H1 (cell line): ENCODE results near the gene WWC2. TPM values are rescaled to one million over a fixed set of nuclear protein-coding genes. Genes with fewer than 3 reads are reported as not detected.

Source experiments
- CTCF ChIA-PET: fragments of 300-600 bp; sonication (Branson Sonifier 250); formaldehyde crosslinking; loops from one replicate; lab custom pipeline; 2021; ENCODE audit not compliant: partially characterized antibody; lab: Charles Lee
- POLR2A ChIA-PET: fragments of 300-600 bp; sonication (Branson Sonifier 250); formaldehyde crosslinking; loops from one replicate; lab custom pipeline; 2021; ENCODE audit warnings: inconsistent platforms; ENCODE audit not compliant: partially characterized antibody; lab: Charles Lee
- DNase-seq, 2 experiments: peaks; one replicate each; pipeline versions ENCODE4 v3.0.0 to v3.0.0-alpha.2; 2010 to 2022; ENCODE audit warnings: low spot score in 2 of 2, low read depth in 1 of 2, mixed read lengths in 1 of 2
- FAIRE-seq: peaks from 2 replicates; lab custom pipeline; 2011; peaks lifted over from hg19 to GRCh38; lab: Jason Lieb, UNC
- H2AFZ ChIP-seq: 2 replicates; pipeline ENCODE4 v1.8.1; 2012; ENCODE audit warnings: low read length, inconsistent platforms
- H2AK5ac ChIP-seq: 2 replicates; pipeline ENCODE4 v1.6.1; 2013; ENCODE audit warnings: low read depth, low read length
- H2BK120ac ChIP-seq: replicated peaks from 2 replicates; pipeline ENCODE3; 2013; ENCODE audit warnings: low read depth, low read length, inconsistent platforms
- H2BK12ac ChIP-seq: 2 replicates; pipeline ENCODE4 v1.6.1; 2013; ENCODE audit warnings: low read depth, low read length
- H2BK15ac ChIP-seq: 2 replicates; pipeline ENCODE4 v1.6.1; 2013; ENCODE audit warnings: low read length
- H2BK20ac ChIP-seq: 2 replicates; pipeline ENCODE4 v1.6.1; 2013; ENCODE audit warnings: low read length
- H2BK5ac ChIP-seq: 2 replicates; pipeline ENCODE4 v1.6.1; 2013; ENCODE audit warnings: low read depth, low read length
- H3K14ac ChIP-seq: 2 replicates; pipeline ENCODE4 v1.6.1; 2013; ENCODE audit warnings: inconsistent platforms; ENCODE audit not compliant: insufficient read length
- H3K18ac ChIP-seq: 2 replicates; pipeline ENCODE4 v1.6.1; 2013; ENCODE audit warnings: low read length; ENCODE audit errors: extremely low read depth
- H3K23ac ChIP-seq: 2 replicates; pipeline ENCODE4 v1.6.1; 2013; ENCODE audit warnings: inconsistent platforms; ENCODE audit not compliant: insufficient read length
- H3K23me2 ChIP-seq: 2 replicates; pipeline ENCODE4 v1.6.1; 2013; ENCODE audit warnings: low read depth, low read length
- H3K27ac ChIP-seq: 2 replicates; pipeline ENCODE4 v1.6.1; 2011; ENCODE audit warnings: low read depth, low read length, inconsistent platforms
- H3K27me3 ChIP-seq, 4 experiments: replicated peaks in 1 of 4; 1 replicate in 1 of 4; 2 replicates in 3 of 4; pipeline versions ENCODE4 v1.6.1 to v1.8.1; 2011 to 2013; ENCODE audit warnings: low read length in 3 of 4, mild to moderate bottlenecking in 3 of 4, inconsistent platforms in 2 of 4, mixed read lengths in 2 of 4, moderate library complexity in 1 of 4; ENCODE audit not compliant: control insufficient read depth in 3 of 4, insufficient read depth in 3 of 4; ENCODE audit errors: extremely low read depth in 1 of 4
- H3K36me3 ChIP-seq, 4 experiments: 2 replicates each; pipeline versions ENCODE4 v1.6.1 to v1.8.1; 2011 to 2013; ENCODE audit warnings: mild to moderate bottlenecking in 4 of 4, low read length in 3 of 4, moderate library complexity in 2 of 4, control low read depth in 1 of 4, inconsistent platforms in 1 of 4; ENCODE audit not compliant: insufficient read depth in 4 of 4, control insufficient read depth in 2 of 4
- H3K4ac ChIP-seq: replicated peaks from 2 replicates; pipeline ENCODE3; 2013; ENCODE audit warnings: low read length, low read depth, mixed read lengths, inconsistent platforms; ENCODE audit not compliant: insufficient read length
- H3K4me1 ChIP-seq, 4 experiments: replicated peaks in 1 of 4; 1 replicate in 1 of 4; 2 replicates in 3 of 4; pipeline versions ENCODE4 v1.6.1 to v1.8.1; 2011 to 2013; ENCODE audit warnings: low read length in 3 of 4, inconsistent platforms in 2 of 4, mixed read lengths in 1 of 4; ENCODE audit not compliant: insufficient read depth in 4 of 4, control insufficient read depth in 3 of 4
- H3K4me2 ChIP-seq, 2 experiments: 2 replicates each; pipeline versions ENCODE4 v1.6.1 to v1.8.1; 2011 to 2013; ENCODE audit warnings: low read depth in 2 of 2, low read length in 2 of 2, control low read depth in 1 of 2, inconsistent platforms in 1 of 2, mild to moderate bottlenecking in 1 of 2; ENCODE audit not compliant: insufficient read depth in 1 of 2
- H3K4me3 ChIP-seq, 4 experiments: fragments of 200-600, 300-600 bp in 1 of 4; sonication (generic), shearing (Covaris generic), sonication (Bioruptor Twin) in 1 of 4; 2 replicates each; pipeline versions ENCODE4 v1.5.1 to v1.8.1; 2011 to 2016; ENCODE audit warnings: low read length in 4 of 4, low read depth in 3 of 4, control low read depth in 2 of 4, inconsistent platforms in 2 of 4, mild to moderate bottlenecking in 2 of 4, mixed read lengths in 1 of 4, moderate library complexity in 1 of 4; ENCODE audit not compliant: insufficient read depth in 2 of 4; ENCODE audit errors: extremely low read depth in 1 of 4
- H3K56ac ChIP-seq: replicated peaks from 2 replicates; pipeline ENCODE3; 2013; ENCODE audit warnings: low read depth, mild to moderate bottlenecking, mixed read lengths, low read length, inconsistent platforms; ENCODE audit not compliant: insufficient read length
- H3K79me1 ChIP-seq: 2 replicates; pipeline ENCODE4 v1.6.1; 2013; ENCODE audit warnings: low read depth, low read length, control low read depth
- H3K79me2 ChIP-seq, 2 experiments: 2 replicates each; pipeline versions ENCODE4 v1.6.1 to v1.8.1; 2012 to 2013; ENCODE audit warnings: low read length in 2 of 2, mild to moderate bottlenecking in 2 of 2, inconsistent platforms in 1 of 2; ENCODE audit not compliant: insufficient read depth in 2 of 2, control insufficient read depth in 1 of 2
- H3K9ac ChIP-seq, 4 experiments: replicated peaks in 1 of 4; 1 replicate in 1 of 4; 2 replicates in 3 of 4; pipeline versions ENCODE4 v1.6.1 to v1.8.1; 2011 to 2013; ENCODE audit warnings: low read depth in 3 of 4, low read length in 3 of 4, control low read depth in 2 of 4, mild to moderate bottlenecking in 2 of 4, moderate library complexity in 2 of 4, inconsistent platforms in 1 of 4; ENCODE audit errors: extremely low read depth in 1 of 4
- H3K9me3 ChIP-seq, 2 experiments: 2 replicates each; pipeline versions ENCODE4 v1.6.1 to v1.8.1; 2012 to 2013; ENCODE audit warnings: mild to moderate bottlenecking in 2 of 2, moderate library complexity in 2 of 2, control low read depth in 1 of 2, inconsistent platforms in 1 of 2, low read depth in 1 of 2, low read length in 1 of 2, mixed read lengths in 1 of 2; ENCODE audit not compliant: insufficient read depth in 2 of 2
- H4K20me1 ChIP-seq, 2 experiments: replicated peaks in 1 of 2; 2 replicates each; pipeline versions ENCODE3 to v1.8.1; 2011 to 2013; ENCODE audit warnings: inconsistent platforms in 2 of 2, low read length in 2 of 2, mild to moderate bottlenecking in 1 of 2; ENCODE audit not compliant: insufficient read depth in 2 of 2, control insufficient read depth in 1 of 2
- H4K5ac ChIP-seq: 2 replicates; pipeline ENCODE4 v1.6.1; 2013; ENCODE audit warnings: low read length, low read depth, mixed read lengths, inconsistent platforms; ENCODE audit not compliant: insufficient read length
- H4K8ac ChIP-seq: 2 replicates; pipeline ENCODE4 v1.8.0; 2013; ENCODE audit warnings: mild to moderate bottlenecking, moderate library complexity, low read length, inconsistent platforms; ENCODE audit not compliant: insufficient read depth; ENCODE audit errors: extremely low read depth
- H4K91ac ChIP-seq: replicated peaks from 2 replicates; pipeline ENCODE3; 2013; ENCODE audit warnings: low read length, mixed read lengths, inconsistent platforms; ENCODE audit not compliant: insufficient read length
- CEBPB ChIP-seq: IDR thresholded peaks from 2 replicates; pipeline ENCODE4 v1.6.1; 2012; ENCODE audit warnings: low read depth, low read length
- CHD2 ChIP-seq: IDR thresholded peaks from 2 replicates; pipeline ENCODE4 v1.6.1; 2012; ENCODE audit warnings: low read length, improper control_type of control experiment
- GABPA ChIP-seq: IDR thresholded peaks from 2 replicates; pipeline ENCODE4 v1.6.1; 2011; ENCODE audit warnings: mild to moderate bottlenecking, low read length, moderate library complexity, borderline replicate concordance; ENCODE audit not compliant: insufficient read depth
- NANOG ChIP-seq: IDR thresholded peaks from 2 replicates; pipeline ENCODE4 v1.6.1; 2011; ENCODE audit warnings: low read length, low read depth, mild to moderate bottlenecking, inconsistent platforms; ENCODE audit not compliant: insufficient read depth, poor library complexity, severe bottlenecking
- TCF12 ChIP-seq: IDR thresholded peaks from 2 replicates; pipeline ENCODE4 v1.6.1; 2011; ENCODE audit warnings: low read depth, mild to moderate bottlenecking, low read length
- WGBS, 2 experiments: shearing (Covaris generic) in 1 of 2; methylation state at CpG; one replicate each; pipeline versions ENCODE4 v1.1.6 to v1.1.7; 2013 to 2015; ENCODE audit warnings: low lambda C conversion rate in 2 of 2, mixed read lengths in 2 of 2, inconsistent platforms in 1 of 2, low coverage in 1 of 2, missing lambda C conversion rate in 1 of 2; ENCODE audit not compliant: insufficient replicate concordance in 2 of 2, insufficient coverage in 1 of 2, insufficient read length in 1 of 2; ENCODE audit errors: extremely low coverage in 1 of 2, missing lambda C conversion rate in 1 of 2; 5-methylcytosine and 5-hydroxymethylcytosine counted together
- polyA plus RNA-seq, 7 experiments: library from polyadenylated mRNA; depleted of rRNA in 3 of 7; stranded (reverse) in 5 of 7; unstranded in 2 of 7; fragments of >200 nt in 5 of 7; fragments of 200-250 nt in 2 of 7; gene quantifications; 1 replicate in 5 of 7; 2 replicates in 1 of 7; 4 replicates in 1 of 7; pipeline versions ENCODE4 v1.2.1 to v1.2.3, GENCODE V29; 2011 to 2013; ENCODE audit warnings: missing spikeins in 2 of 7, mixed read lengths in 2 of 7
- total RNA-seq: library from RNA; stranded (reverse); fragmentation: NEBNext Ultra II Directional; extraction: Animal tissue kit (Norgen Biotek cat#: 25700); gene quantifications from 2 replicates; pipeline ENCODE4 v1.2.1, GENCODE V29; 2021

WWC2 gene
- total and polyA plus RNA-seq, 2 of the 8 experiments (the other 6 are each of a cell fraction or from before 2014, with no cell fraction given), result 17.6 to 135 TPM

- Histone ChIP-seq H3K36me3 (peaks cover 34 to 86% (median 65%) of the 10 kb centered on the region in 4 experiments), H3K9ac (no peak overlapping the region), H4K91ac (no peak overlapping the region), H4K20me1 (peaks cover 1 to 11% of the 10 kb centered on the region in 2 experiments), H2BK12ac (no peak overlapping the region), H3K23me2 (no peaks in the 10 kb centered on the region), H3K79me2 (no peaks in the 10 kb centered on the region), H3K4me1 (no peaks in the 10 kb centered on the region), H3K79me1 (no peaks in the 10 kb centered on the region), H3K14ac (no peak overlapping the region), H2AK5ac (no peak overlapping the region), H3K23ac (no peak overlapping the region), H3K27ac (no peak overlapping the region), H3K4me2 (no peak overlapping the region), H4K8ac (no peak overlapping the region), H2AFZ (no peak overlapping the region), H2BK15ac (no peak overlapping the region), H3K9me3 (no peaks in the 10 kb centered on the region), H3K27me3 (no peaks in the 10 kb centered on the region), H2BK5ac (no peak overlapping the region), H3K18ac (no peak overlapping the region), H3K4me3 (no peak overlapping the region), H2BK20ac (no peak overlapping the region), H4K5ac (no peak overlapping the region), H3K56ac (no peak overlapping the region), H3K4ac (no peak overlapping the region), H2BK120ac (no peak overlapping the region)
- 97% methylated on average over 4 of the region's 4 CpGs; no CpG with 5 or more reads in 1 of the 2 experiments for WGBS, 2 experiments
- ChIA-PET CTCF (interaction anchor here (0.8 kb wide), 1 partner anchor 29 kb away, joined by 3 read pairs; no protein-coding TSS in a partner anchor), POLR2A (no interaction called here)
- FAIRE-seq (no peak), DNase-seq (no peak)
- no peak for TF ChIP-seq CEBPB
- TF ChIP-seq CHD2, result no peak
- no peak for TF ChIP-seq GABPA
- TF ChIP-seq TCF12, result no peak
- no peak for TF ChIP-seq NANOG
Observed at GRCh38 chr4:183284965-183285364, 185.9 kb downstream of the WWC2 start.
